HepG2 (cell line): ENCODE measurements around the gene RNF114. TPM values are rescaled to one million over a fixed set of nuclear protein-coding genes. Genes with fewer than 3 reads are reported as not detected.

ENCODE experiments used
- AHR ChIP-seq: IDR thresholded peaks from 2 replicates; pipeline ENCODE4 v1.6.1; 2018; ENCODE audit warnings: missing genetic modification reagents, missing compliant biosample characterization
- ARID4A ChIP-seq: sonication (generic); formaldehyde crosslinking; IDR thresholded peaks from 2 replicates; pipeline ENCODE4 v1.5.0; 2020; ENCODE audit warnings: mild to moderate bottlenecking, missing genetic modification reagents, borderline replicate concordance
- NR2F6 ChIP-seq, 2 experiments: IDR thresholded peaks; 2 replicates each; pipeline ENCODE4 v1.6.1; 2016; ENCODE audit warnings: antibody characterized with exemption in 1 of 2, mild to moderate bottlenecking in 1 of 2
- RAD21 ChIP-seq: fragments of 450-650 bp; formaldehyde crosslinking; IDR thresholded peaks from 2 replicates; pipeline ENCODE4 v1.5.0; 2020; ENCODE audit warnings: mild to moderate bottlenecking
- THAP7 ChIP-seq: sonication (generic); formaldehyde crosslinking; IDR thresholded peaks from 2 replicates; pipeline ENCODE4 v1.8.1; 2023; ENCODE audit warnings: mild to moderate bottlenecking, missing genetic modification reagents
- ZBTB3 ChIP-seq: sonication (generic); formaldehyde crosslinking; IDR thresholded peaks from 2 replicates; pipeline ENCODE4 v1.4.0; 2020; ENCODE audit warnings: low read depth, mild to moderate bottlenecking, moderate library complexity, missing genetic modification reagents, borderline replicate concordance
- ZNF235 ChIP-seq: sonication (generic); formaldehyde crosslinking; IDR thresholded peaks from 2 replicates; pipeline ENCODE4 v1.8.1; 2023; ENCODE audit warnings: mild to moderate bottlenecking, missing genetic modification reagents, borderline replicate concordance
- ZNF33B ChIP-seq: sonication (generic); formaldehyde crosslinking; IDR thresholded peaks from 2 replicates; pipeline ENCODE4 v1.5.1; 2020; ENCODE audit warnings: mild to moderate bottlenecking, missing genetic modification reagents
- ZNF670 ChIP-seq: sonication (generic); formaldehyde crosslinking; IDR thresholded peaks from 2 replicates; pipeline ENCODE4 v1.8.0; 2022; ENCODE audit warnings: mild to moderate bottlenecking, missing genetic modification reagents, borderline replicate concordance
- ZNF788 ChIP-seq: sonication (generic); formaldehyde crosslinking; IDR thresholded peaks from 2 replicates; pipeline ENCODE4 v1.5.0; 2020; ENCODE audit warnings: mild to moderate bottlenecking, missing genetic modification reagents, borderline replicate concordance
- polyA plus RNA-seq, 8 experiments: library from polyadenylated mRNA; depleted of rRNA in 3 of 8; stranded (reverse) in 7 of 8; unstranded in 1 of 8; fragments of >200 nt; fragmentation: Illumina TruSeq in 4 of 8; extraction: Trizol in 4 of 8; gene quantifications; 2 replicates each; pipeline versions ENCODE4 v1.2.1 to v1.2.3, GENCODE V29; 2011 to 2016; ENCODE audit warnings: low read depth in 4 of 8, missing spikeins in 1 of 8, mixed read lengths in 1 of 8; ENCODE audit not compliant: insufficient read depth in 1 of 8
- total RNA-seq, 5 experiments: library from RNA; depleted of rRNA; stranded (reverse); fragments of >200 nt; fragmentation: Illumina TruSeq; extraction: Trizol; gene quantifications; 2 replicates each; pipeline ENCODE4 v1.2.3, GENCODE V29; 2016; ENCODE audit warnings: low read depth in 1 of 5
- TF ChIP-seq, protein P1 (sequence below): sonication (generic); formaldehyde crosslinking; IDR thresholded peaks from 2 replicates; pipeline ENCODE4 v1.4.0; 2020; ENCODE audit warnings: low read depth, missing genetic modification reagents
- TF ChIP-seq, protein P2 (sequence below): sonication (generic); formaldehyde crosslinking; IDR thresholded peaks from 2 replicates; pipeline ENCODE4 v1.5.0; 2020; ENCODE audit warnings: missing genetic modification reagents, mild to moderate bottlenecking, borderline replicate concordance

Gene RNF114
- total and polyA plus RNA-seq, 2 of the 13 experiments (the other 11 are each of a cell fraction or from before 2014, with no cell fraction given): 119 to 126 TPM

GRCh38 chr20:49990271-49990720 is 54.1 kb downstream of the RNF114 start (continued):
- TF ChIP-seq, protein P1, sequence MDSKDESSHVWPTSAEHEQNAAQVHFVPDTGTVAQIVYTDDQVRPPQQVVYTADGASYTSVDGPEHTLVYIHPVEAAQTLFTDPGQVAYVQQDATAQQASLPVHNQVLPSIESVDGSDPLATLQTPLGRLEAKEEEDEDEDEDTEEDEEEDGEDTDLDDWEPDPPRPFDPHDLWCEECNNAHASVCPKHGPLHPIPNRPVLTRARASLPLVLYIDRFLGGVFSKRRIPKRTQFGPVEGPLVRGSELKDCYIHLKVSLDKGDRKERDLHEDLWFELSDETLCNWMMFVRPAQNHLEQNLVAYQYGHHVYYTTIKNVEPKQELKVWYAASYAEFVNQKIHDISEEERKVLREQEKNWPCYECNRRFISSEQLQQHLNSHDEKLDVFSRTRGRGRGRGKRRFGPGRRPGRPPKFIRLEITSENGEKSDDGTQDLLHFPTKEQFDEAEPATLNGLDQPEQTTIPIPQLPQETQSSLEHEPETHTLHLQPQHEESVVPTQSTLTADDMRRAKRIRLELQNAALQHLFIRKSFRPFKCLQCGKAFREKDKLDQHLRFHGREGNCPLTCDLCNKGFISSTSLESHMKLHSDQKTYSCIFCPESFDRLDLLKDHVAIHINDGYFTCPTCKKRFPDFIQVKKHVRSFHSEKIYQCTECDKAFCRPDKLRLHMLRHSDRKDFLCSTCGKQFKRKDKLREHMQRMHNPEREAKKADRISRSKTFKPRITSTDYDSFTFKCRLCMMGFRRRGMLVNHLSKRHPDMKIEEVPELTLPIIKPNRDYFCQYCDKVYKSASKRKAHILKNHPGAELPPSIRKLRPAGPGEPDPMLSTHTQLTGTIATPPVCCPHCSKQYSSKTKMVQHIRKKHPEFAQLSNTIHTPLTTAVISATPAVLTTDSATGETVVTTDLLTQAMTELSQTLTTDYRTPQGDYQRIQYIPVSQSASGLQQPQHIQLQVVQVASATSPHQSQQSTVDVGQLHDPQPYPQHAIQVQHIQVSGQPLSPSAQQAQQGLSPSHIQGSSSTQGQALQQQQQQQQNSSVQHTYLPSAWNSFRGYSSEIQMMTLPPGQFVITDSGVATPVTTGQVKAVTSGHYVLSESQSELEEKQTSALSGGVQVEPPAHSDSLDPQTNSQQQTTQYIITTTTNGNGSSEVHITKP (CRISPR knock-in tag): no peak
- TF ChIP-seq AHR (CRISPR knock-in tag) (no peak), ZBTB3 (no peak), THAP7 (CRISPR knock-in tag) (no peak), ZNF235 (CRISPR knock-in tag) (no peak), NR2F6 (IDR thresholded peaks at IDR 0.05) (no peak), NR2F6 (CRISPR knock-in tag; IDR thresholded peaks at IDR 0.05) (no peak), ARID4A (CRISPR knock-in tag) (no peak), ZNF788 (CRISPR knock-in tag) (no peak), ZNF33B (CRISPR knock-in tag) (no peak), ZNF670 (no peak), RAD21 (no peak)
- TF ChIP-seq, protein P2, sequence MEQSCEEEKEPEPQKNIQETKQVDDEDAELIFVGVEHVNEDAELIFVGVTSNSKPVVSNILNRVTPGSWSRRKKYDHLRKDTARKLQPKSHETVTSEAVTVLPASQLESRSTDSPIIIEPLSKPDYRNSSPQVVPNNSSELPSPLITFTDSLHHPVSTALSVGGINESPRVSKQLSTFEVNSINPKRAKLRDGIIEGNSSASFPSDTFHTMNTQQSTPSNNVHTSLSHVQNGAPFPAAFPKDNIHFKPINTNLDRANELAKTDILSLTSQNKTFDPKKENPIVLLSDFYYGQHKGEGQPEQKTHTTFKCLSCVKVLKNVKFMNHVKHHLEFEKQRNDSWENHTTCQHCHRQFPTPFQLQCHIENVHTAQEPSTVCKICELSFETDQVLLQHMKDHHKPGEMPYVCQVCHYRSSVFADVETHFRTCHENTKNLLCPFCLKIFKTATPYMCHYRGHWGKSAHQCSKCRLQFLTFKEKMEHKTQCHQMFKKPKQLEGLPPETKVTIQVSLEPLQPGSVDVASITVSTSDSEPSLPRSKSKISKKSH (CRISPR knock-in tag): no peak
